ENCODE results near the gene PDE11A.
"Not testable (repeated sequence)": the region's sequence is repeated elsewhere in the genome, so short reads cannot be mapped to it uniquely, and the experiment has no call there.

PDE11A gene

GRCh38 chr2:177881008-177881747 lies 191.4 kb downstream of the PDE11A start:
- no peak for DNase-seq

GRCh38 chr2:177880285-177880684 lies 192.3 kb downstream of the PDE11A start:
- DNase-seq, result no peak

GRCh38 chr2:177876950-177877349 lies 195.6 kb downstream of the PDE11A start:
- no peak for DNase-seq

- DNase-seq, result no peak
Measured at GRCh38 chr2:177874686-177875085, 197.9 kb downstream of the PDE11A start.

- DNase-seq, result no peak
Measured at GRCh38 chr2:177873915-177874314, 198.7 kb downstream of the PDE11A start.

GRCh38 chr2:177872286-177872685 lies 200.3 kb downstream of the PDE11A start:
- DNase-seq, result no peak

GRCh38 chr2:177869912-177870311 lies 202.7 kb downstream of the PDE11A start:
- DNase-seq, result no peak

GRCh38 chr2:177869209-177869608 lies 203.4 kb downstream of the PDE11A start:
- no peak for DNase-seq

GRCh38 chr2:177868806-177869205 lies 203.8 kb downstream of the PDE11A start:
- DNase-seq, result no peak

GRCh38 chr2:177857538-177857937 lies 215.0 kb downstream of the PDE11A start:
- no peak for DNase-seq

- DNase-seq, result no peak
Measured at GRCh38 chr2:177852389-177852788, 220.2 kb downstream of the PDE11A start.

GRCh38 chr2:177843188-177843587 lies 229.4 kb downstream of the PDE11A start:
- no peak for DNase-seq

- no peak for DNase-seq
Measured at GRCh38 chr2:177842243-177842642, 230.3 kb downstream of the PDE11A start.

- not testable (repeated sequence) for DNase-seq
Measured at GRCh38 chr2:177835418-177836204, 237.0 kb downstream of the PDE11A start.

GRCh38 chr2:177832611-177833433 lies 239.8 kb downstream of the PDE11A start:
- DNase-seq, result no peak

GRCh38 chr2:177830881-177831386 lies 241.6 kb downstream of the PDE11A start:
- no peak for DNase-seq

GRCh38 chr2:177828557-177828956 lies 244.0 kb downstream of the PDE11A start:
- no peak for DNase-seq

- no peak for DNase-seq
Measured at GRCh38 chr2:177826897-177827296, 245.7 kb downstream of the PDE11A start.

- DNase-seq, result no peak
Measured at GRCh38 chr2:177822941-177823340, 249.6 kb downstream of the PDE11A start.

- no peak for DNase-seq
Measured at GRCh38 chr2:177818412-177818811, 254.2 kb downstream of the PDE11A start.

- DNase-seq, result no peak
Measured at GRCh38 chr2:177817300-177817699, 255.3 kb downstream of the PDE11A start.

- DNase-seq, result no peak
Measured at GRCh38 chr2:177816766-177817165, 255.8 kb downstream of the PDE11A start.

- no peak for DNase-seq
Measured at GRCh38 chr2:177812713-177813396, 259.7 kb downstream of the PDE11A start.

All from activated effector memory CD4-positive, alpha-beta T cell treated with anti-CD3 and anti-CD28 coated beads, Interleukin-2, amount 50 U/mL, for 16 hours (primary cell).